B cell (primary cell): Measurements from ENCODE around the gene SLC24A3.

Experiments
- EZH2 ChIP-seq: IDR thresholded peaks from 2 replicates; pipeline ENCODE4 v1.6.1; 2012; ENCODE audit warnings: borderline replicate concordance, low read depth, mild to moderate bottlenecking, moderate library complexity, low read length; ENCODE audit not compliant: insufficient read depth, poor library complexity, severe bottlenecking
- TF ChIP-seq, protein P1 (sequence below): fragments of 200-600 bp; IDR thresholded peaks from one replicate; pipeline ENCODE4 v1.8.0; 2022; ENCODE audit warnings: antibody characterized with exemption, mild to moderate bottlenecking

GRCh38 chr20:19758501-19759331 is 546.3 kb downstream of the SLC24A3 start:
- TF ChIP-seq, protein P1, sequence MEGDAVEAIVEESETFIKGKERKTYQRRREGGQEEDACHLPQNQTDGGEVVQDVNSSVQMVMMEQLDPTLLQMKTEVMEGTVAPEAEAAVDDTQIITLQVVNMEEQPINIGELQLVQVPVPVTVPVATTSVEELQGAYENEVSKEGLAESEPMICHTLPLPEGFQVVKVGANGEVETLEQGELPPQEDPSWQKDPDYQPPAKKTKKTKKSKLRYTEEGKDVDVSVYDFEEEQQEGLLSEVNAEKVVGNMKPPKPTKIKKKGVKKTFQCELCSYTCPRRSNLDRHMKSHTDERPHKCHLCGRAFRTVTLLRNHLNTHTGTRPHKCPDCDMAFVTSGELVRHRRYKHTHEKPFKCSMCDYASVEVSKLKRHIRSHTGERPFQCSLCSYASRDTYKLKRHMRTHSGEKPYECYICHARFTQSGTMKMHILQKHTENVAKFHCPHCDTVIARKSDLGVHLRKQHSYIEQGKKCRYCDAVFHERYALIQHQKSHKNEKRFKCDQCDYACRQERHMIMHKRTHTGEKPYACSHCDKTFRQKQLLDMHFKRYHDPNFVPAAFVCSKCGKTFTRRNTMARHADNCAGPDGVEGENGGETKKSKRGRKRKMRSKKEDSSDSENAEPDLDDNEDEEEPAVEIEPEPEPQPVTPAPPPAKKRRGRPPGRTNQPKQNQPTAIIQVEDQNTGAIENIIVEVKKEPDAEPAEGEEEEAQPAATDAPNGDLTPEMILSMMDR: no peak
- no peak for TF ChIP-seq EZH2
